GM13977 (cell line): ENCODE results near the gene LARGE1.

ENCODE experiments used
- DNase-seq: peaks from one replicate; pipeline ENCODE4 v3.0.0; 2012; ENCODE audit warnings: low spot score
- in situ Hi-C: fragments of 300-500 bp; cut with MboI; formaldehyde crosslinking; loops from one replicate; pipeline ENCODE4 v1.12.0; 2022; ENCODE audit warnings: low sequenced_read_pairs, low pct_unique_long_range_greater_than_20kb, mixed read lengths, inconsistent platforms; ENCODE audit not compliant: unreplicated experiment
- TF ChIP-seq, protein P1 (sequence below): IDR thresholded peaks from 2 replicates; pipeline ENCODE4 v1.5.1; 2012; ENCODE audit warnings: mild to moderate bottlenecking, control low read depth; ENCODE audit not compliant: insufficient read depth; ENCODE audit errors: extremely low read depth, missing control alignments

LARGE1 gene

DNA sequence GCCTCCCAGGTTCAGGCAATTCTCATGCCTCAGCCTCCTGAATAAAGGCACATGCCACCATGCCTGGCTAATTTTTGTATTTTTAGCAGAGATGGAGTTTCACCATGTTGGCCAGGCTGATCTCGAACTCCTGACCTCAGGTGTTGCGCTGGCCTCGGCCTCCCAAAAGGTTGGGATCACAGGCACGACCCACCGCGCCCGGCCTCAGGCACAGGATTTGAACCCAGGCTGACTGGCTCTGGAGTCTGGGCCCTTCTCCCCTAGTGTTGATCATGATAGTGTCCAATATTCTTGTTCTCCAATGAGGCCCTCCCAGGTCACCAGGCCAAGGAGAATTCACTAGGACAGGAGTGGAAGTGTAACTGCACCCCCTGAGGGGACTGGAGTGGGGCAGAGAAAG, 401.9 kb downstream of the LARGE1 start:
- DNase-seq, result no peak
- in situ Hi-C loops, result loop anchor here (5.0 to 25.0 kb wide), 3 partner anchors 59 to 1619 kb away; partner anchors contain the start of gene LARGE1
- TF ChIP-seq, protein P1, sequence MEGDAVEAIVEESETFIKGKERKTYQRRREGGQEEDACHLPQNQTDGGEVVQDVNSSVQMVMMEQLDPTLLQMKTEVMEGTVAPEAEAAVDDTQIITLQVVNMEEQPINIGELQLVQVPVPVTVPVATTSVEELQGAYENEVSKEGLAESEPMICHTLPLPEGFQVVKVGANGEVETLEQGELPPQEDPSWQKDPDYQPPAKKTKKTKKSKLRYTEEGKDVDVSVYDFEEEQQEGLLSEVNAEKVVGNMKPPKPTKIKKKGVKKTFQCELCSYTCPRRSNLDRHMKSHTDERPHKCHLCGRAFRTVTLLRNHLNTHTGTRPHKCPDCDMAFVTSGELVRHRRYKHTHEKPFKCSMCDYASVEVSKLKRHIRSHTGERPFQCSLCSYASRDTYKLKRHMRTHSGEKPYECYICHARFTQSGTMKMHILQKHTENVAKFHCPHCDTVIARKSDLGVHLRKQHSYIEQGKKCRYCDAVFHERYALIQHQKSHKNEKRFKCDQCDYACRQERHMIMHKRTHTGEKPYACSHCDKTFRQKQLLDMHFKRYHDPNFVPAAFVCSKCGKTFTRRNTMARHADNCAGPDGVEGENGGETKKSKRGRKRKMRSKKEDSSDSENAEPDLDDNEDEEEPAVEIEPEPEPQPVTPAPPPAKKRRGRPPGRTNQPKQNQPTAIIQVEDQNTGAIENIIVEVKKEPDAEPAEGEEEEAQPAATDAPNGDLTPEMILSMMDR, result no peak

DNA sequence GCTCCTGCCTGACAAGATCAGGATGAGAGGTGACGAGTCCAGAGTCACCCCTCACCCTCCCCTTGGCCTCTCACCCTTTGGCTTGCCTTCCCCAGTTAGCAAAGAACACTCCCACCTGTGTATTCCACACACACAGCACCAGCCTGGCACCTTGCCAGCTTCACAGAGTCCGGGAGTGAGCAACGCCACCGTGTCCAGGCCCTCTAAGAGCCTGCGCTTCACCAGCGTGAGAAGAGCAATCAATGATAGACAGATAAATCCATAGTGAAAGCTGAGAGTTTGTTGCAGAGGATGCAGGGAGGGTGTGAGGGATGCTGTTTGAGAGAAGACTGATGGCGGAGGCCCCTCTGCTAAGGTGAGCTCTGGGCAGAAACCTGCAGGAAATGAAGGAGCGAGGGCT, 404.5 kb downstream of the LARGE1 start:
- DNase-seq, result no peak
- TF ChIP-seq, protein P1, result no peak
- in situ Hi-C loops, result loop anchor here (5.0 to 25.0 kb wide), 3 partner anchors 62 to 1622 kb away; partner anchors contain the start of gene LARGE1

- in situ Hi-C loops, result loop anchor here (25.0 kb wide), 2 partner anchors 399 to 1624 kb away; partner anchors contain the start of gene LARGE1
- no peak for DNase-seq
- TF ChIP-seq, protein P1, result no peak
Observed at GRCh38 chr22:33513388-33514338, 406.6 kb downstream of the LARGE1 start.

DNA sequence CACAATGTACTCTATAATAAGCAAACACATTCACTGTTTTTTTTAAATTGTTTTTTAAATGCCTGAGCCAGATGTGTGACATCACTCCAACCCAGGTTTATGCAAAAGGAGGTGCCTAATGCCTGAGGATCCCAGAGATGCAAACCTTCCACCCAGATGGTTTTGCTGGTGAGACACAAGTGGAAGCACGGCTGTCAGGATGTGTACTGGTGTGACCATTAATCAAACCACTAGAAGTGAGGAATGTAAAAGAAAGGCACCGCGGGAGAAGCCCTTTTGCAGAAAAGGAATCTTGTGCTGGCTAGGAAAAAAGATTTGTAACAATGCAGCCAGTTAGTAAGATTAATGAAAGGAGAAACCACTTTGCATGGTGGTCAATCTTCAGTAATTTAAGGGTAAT, 407.4 kb downstream of the LARGE1 start:
- TF ChIP-seq, protein P1, result no peak
- DNase-seq, result no peak
- in situ Hi-C loops, result loop anchor here (25.0 kb wide), 2 partner anchors 399 to 1624 kb away; partner anchors contain the start of gene LARGE1

- TF ChIP-seq, protein P1, result no peak
- in situ Hi-C loops, result loop anchor here (25.0 kb wide), 2 partner anchors 402 to 1627 kb away; partner anchors contain the start of gene LARGE1
- no peak for DNase-seq
Observed at GRCh38 chr22:33510429-33510904, 409.8 kb downstream of the LARGE1 start.

DNA sequence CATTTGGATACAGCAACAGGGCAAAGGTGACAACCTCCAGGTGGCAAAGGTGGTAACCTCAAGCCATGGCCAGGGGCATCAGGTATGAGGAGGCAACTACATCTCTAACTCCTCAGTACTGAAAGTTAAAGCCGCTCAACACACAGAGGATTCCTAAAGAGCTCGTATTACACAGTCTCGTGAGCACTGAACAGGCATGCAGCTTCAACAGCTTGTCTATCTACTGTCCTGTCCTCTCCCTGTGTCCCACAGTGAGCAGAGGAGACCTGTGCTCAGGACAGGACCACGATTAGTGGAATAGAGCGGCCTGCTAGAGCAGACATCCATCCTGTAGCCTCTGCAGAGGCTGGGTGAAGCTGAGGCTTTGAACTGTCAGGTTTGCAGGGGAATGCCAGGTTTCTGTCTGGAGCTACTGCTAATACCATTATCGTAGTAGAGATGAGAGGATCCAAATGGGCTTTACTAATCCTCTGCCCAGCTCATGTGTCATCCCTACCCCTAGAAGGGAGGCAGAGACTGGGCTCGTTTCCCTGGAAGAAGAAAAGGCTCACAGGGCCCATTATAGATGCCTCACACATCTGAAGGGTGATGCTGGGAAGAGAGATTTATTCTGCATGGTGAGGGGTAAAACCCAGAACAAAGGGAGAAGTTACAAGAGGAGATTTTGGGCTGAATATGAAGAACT, 415.2 kb downstream of the LARGE1 start:
- TF ChIP-seq, protein P1, result no peak
- DNase-seq, result no peak
- in situ Hi-C loops, result loop anchor here (25.0 kb wide), 2 partner anchors 407 to 1632 kb away; partner anchors contain the start of gene LARGE1
